Neural progenitor cell (in vitro differentiated cells): ENCODE results near the gene CACNB4.

Experiments
- EZH2 ChIP-seq: fragments of 200-600 bp; sonication (generic); IDR thresholded peaks from 2 replicates; pipeline ENCODE4 v1.6.1; 2017; ENCODE audit warnings: antibody characterized with exemption, mild to moderate bottlenecking, moderate library complexity
- EZH2phosphoT487 ChIP-seq: fragments of 200-600 bp; sonication (generic); IDR thresholded peaks from 2 replicates; pipeline ENCODE4 v1.6.1; 2017; ENCODE audit warnings: antibody characterized with exemption
- TF ChIP-seq, protein P1 (sequence below): fragments of 200-600 bp; sonication (generic); IDR thresholded peaks from 2 replicates; pipeline ENCODE4 v1.5.1; 2017; ENCODE audit warnings: antibody characterized with exemption, mild to moderate bottlenecking

DNA sequence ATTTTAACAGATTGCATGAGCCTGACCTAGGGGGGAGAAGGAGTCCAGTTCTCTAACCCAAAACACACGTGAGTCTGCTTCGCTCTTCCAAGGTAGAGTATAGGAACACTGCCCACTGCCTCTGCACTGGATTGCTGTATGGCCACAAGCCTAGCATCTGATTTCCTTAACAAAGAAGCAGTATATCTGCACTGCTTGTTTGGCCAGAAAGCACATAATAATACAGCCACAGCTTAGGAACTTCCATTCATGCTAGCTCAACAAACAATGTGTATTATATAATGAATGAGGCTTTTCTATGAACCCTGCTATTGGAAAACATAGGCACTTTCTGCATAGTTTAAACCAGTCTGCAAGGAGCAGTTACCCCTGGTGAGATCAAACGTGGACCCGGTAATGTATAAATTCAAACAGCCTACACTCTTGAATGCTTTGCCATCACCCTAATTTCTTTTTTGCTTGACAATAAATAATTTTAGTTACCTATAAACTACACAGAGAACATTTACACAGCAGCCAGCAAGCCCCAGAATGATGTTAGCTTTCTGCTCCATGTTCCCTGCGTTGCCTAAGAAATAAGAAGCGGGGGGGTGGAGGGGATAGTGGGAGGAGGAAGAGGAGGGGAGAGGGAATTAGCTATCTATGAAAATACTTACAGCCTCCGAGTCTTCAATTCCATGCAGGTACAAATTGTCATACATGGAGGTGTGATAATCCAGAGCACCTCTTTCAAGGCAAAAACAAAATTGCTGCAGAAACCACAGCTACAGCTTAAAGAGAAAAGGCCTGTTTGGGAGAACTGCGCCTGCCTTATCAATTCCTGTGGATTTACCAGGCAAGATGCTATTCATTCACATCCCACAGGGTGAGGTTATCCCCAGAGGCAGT, 125.6 kb downstream of the CACNB4 start:
- TF ChIP-seq, protein P1, sequence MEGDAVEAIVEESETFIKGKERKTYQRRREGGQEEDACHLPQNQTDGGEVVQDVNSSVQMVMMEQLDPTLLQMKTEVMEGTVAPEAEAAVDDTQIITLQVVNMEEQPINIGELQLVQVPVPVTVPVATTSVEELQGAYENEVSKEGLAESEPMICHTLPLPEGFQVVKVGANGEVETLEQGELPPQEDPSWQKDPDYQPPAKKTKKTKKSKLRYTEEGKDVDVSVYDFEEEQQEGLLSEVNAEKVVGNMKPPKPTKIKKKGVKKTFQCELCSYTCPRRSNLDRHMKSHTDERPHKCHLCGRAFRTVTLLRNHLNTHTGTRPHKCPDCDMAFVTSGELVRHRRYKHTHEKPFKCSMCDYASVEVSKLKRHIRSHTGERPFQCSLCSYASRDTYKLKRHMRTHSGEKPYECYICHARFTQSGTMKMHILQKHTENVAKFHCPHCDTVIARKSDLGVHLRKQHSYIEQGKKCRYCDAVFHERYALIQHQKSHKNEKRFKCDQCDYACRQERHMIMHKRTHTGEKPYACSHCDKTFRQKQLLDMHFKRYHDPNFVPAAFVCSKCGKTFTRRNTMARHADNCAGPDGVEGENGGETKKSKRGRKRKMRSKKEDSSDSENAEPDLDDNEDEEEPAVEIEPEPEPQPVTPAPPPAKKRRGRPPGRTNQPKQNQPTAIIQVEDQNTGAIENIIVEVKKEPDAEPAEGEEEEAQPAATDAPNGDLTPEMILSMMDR, result no peak
- TF ChIP-seq EZH2, result no peak
- TF ChIP-seq EZH2phosphoT487, result no peak
